Umbilical cord (tissue), 2 donors: ENCODE data around the gene SOS1. TPM values are rescaled to one million over a fixed set of nuclear protein-coding genes. Genes with fewer than 3 reads are reported as not detected.
"Not testable (repeated sequence)": the region's sequence is repeated elsewhere in the genome, so short reads cannot be mapped to it uniquely, and the experiment has no call there.

ENCODE experiments used
- DNase-seq: peaks from one replicate; pipeline ENCODE4 v3.0.0-alpha.2; 2015; ENCODE audit warnings: low spot score
- total RNA-seq: library from RNA; depleted of rRNA; stranded (reverse); fragments of >200 nt; gene quantifications from one replicate; pipeline ENCODE4 v1.2.3, GENCODE V29; 2014; ENCODE audit warnings: low replicate concordance; ENCODE audit not compliant: insufficient read depth

The SOS1 gene
- total RNA-seq, 1 donor from 2014 or later: 27.9 TPM

DNA sequence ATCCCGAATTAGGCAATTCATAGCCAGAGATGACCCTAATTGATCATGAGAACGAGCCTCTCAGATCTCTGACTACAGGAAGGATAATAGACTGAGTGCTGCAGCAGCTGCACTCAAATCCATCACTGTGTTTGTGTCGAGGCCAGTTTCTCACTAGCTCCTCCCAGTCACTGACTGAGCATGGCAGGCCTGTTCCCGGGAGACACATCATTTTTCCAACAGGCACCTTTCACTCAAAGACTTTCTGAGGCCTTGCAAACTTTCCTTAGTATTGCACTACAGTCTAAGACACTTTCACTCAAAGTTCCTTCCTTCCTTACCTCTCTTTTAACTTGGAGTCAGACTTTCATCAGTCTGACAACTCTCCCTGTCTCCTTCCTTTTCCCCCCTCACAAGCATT, 13.7 kb downstream of the SOS1 start:
- DNase-seq: peak; percentile 10

DNA sequence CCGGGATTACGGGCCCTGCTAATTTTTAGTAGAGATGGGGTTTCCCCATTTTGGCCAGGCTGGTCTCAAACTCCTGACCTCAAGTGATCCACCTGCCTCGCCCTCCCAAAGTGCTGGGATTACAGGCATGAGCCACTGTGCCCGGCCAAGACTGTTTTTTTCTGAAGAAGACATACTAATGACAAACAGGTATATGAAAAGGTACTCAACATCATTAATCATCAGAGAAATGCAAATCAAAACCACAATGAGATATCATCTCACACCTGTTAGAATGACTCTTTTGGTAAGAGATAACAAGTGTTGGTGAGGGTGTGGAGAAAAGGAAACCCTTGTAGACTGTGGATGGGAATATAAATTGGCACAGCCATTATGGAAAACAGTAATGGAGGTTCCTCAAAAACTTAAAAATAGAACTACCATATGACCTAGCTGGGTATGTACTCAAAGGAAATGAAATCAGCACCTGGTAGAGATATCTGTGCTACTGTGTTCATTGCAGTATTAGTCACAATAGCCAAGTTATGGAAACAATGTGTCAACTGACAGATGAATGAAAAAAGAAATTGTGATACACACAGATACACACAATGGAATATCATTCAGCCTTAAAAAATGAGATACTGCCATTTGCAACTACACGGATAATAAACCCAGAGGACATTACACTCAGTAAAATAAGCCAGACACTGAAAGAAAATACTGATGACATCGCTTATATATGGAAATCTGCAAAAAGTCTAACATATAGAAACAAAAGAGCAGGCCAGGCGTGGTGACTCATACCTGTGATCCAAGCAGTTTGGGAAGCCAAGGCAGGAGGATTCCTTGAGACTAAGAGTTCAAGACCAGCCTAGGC, 20.8 kb downstream of the SOS1 start:
- DNase-seq: no peak

DNA sequence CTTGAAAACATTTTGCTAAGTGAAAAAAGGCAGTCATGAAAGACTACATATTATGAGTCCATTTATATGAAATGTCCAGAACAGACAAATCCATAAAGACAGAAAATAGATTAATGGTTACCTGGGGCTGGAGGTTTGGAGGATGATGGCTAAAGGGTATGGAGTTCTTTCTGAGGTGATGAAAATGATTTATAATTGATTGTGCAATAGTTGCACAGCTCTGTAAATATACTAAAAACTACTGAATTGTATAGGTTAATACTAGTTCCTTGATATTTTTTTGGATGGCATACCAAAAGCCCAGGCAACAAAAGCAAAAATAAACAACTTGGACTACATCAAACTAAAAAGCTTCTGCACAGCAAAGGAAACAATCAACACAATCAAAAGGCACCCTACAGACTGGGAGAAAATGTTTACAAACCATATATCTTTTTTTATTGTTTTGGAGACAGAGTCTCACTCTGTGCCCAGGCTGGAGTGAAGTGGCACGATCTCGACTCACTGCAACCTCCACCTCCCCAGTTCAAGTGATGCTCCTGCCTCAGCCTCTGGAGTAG, 21.5 kb downstream of the SOS1 start:
- no peak for DNase-seq

DNA sequence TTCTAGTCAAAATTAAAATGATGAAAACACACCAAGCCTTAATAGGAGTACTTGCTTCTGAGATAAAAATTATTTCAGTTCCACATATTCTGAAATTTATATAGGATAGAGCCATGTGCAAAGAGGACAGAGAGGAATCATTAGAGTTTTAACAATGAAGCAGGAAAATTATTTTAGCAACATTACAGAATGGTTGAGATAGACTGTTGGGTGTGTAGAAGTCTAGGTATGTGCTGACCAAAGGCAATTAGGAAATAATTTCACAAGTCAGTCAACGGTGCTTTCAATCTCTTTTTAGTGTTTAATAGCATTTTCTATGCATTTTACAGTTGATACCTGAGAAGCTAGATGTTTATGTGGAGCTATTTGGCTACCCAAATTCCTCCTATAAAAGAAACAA, 25.2 kb downstream of the SOS1 start:
- DNase-seq: no peak

DNA sequence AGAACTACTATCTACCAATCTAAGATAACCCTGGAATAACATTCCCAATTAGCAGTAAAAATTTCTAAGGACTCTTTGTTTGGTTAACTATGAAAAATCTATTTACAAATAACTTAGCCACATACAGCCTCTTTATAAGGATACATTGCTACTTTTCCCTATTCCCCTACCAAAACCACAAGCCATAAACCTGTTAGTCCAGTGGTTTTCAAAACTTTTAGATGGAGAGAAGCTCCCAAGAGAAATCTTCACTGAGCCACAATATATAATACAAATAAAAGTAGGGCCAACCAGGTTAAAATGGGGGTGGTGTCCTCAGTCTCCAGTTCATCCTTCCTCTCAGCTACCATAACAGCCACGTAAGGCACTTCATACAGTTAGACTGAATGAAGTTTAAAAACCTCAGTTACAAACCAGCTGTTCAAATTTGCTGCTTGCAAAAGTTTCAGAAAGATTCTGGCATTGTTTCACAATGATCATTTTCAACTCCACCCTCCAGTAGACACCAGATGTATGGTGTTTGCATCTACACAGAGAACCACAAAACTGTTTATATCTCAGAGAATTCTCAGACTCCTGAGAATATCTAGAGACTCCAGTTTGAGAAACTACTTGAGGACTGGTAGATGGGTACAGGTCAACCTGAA, 26.0 kb downstream of the SOS1 start:
- peak; percentile 66 for DNase-seq

DNA sequence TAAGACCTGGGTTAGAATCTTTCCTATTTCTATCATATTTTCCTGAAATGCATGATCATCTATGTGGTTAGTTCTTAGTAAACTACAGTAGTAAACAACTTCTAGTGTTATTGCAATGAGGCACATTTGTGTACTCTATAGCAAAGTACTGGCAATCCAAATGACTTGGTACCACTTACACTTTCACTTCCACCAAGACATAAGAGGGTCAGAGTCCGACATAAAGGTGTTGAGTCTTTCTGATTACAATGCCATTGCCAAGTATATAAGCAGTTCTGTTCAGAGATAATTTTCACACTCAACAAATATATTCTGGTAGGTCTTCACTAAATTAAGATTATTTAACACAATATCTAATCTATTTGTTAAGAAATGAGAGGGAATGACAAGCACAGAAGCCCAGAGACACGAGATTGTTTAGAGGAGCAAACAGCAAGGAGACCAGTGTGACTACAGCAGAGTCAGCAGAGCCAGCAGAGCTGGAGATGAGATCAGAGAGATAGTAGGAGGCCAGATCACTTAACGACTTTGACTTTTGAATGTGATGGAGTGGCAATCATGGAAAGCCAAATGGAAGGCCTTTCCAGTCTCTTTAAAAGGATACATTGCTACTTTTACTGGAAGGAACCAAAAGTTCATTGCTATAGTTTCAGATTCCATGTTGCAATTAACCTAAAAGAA, 27.5 kb downstream of the SOS1 start:
- no peak for DNase-seq

DNA sequence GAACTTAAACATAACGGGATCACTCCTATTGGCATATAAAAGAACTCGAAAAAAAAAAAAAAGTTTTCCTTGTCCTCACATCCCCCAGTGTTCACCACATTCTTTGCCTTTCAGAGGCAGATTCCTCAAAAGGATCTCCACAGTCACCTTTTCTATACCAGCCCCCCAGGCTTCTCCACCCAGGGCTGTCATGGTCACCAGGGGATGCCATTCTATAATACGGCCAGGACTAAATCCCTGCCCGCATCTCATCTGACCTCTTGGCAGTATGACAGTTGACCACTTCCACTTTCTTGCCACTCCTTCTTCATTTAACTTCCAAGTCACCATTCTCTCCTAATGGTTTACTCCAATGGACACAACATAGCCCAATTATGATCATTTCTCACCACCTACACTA, 29.3 kb downstream of the SOS1 start:
- no peak for DNase-seq

DNA sequence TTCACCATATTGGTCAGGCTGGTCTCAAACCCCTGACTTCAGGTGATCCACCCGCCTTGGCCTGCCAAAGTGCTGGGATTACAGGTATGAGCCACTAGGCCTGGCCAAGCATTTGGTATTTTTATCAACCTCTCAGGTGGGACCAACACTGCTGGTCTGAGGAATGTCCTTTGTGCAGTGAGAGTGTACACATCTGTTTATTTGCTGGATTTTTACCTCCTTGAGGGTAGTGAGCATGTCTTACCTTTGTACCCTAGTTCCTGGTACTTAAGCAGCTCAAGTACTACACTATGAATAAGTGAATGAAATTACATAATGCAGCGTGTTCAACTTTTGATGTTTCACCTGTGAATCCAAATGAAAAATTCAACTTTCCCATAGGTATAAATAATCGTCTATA, 29.8 kb downstream of the SOS1 start:
- no peak for DNase-seq

DNA sequence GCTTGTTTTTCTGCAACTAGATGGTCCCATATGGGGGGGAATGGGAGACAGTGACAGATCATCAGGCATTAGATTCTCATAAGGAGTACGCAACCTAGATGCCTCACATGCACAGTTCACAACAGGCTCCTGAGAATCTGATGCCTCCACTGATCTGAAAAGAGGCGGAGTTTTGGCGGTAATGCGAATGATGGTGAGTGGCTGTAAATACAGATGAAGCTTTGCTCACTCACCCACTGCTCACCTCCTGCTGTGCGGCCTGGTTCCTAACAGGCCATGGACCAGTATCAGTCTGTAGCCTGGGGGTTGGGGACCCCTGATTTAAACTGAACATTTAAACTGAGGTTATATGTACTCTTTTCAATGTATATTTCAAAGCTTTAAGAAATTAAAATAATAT, 40.7 kb downstream of the SOS1 start:
- no peak for DNase-seq

DNA sequence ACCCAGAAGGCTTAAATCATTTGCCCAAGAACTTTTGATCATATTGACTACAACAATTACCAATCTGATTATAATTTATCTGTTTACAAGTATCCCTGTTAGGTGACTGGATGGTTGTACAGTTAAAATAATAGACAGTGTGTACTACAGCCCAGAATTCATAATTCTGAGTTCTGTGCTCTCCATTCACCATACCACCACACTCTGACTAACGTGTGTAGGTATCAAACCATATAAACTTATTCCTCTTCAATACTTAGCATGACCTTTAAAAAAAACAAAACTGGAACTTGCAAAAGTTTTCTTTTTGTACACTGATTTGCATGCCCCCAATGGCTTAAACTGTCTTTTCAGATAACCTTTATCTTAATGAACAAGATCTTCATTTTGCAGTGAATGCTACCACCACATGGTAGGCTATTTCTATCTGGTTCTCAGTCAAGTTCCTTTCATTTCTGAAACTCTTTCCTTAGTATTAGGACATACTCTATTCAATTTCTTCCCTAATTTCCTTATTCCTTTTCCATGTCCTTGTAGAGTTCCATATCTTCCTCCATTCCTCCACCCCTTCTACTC, 50.9 kb downstream of the SOS1 start:
- no peak for DNase-seq

DNA sequence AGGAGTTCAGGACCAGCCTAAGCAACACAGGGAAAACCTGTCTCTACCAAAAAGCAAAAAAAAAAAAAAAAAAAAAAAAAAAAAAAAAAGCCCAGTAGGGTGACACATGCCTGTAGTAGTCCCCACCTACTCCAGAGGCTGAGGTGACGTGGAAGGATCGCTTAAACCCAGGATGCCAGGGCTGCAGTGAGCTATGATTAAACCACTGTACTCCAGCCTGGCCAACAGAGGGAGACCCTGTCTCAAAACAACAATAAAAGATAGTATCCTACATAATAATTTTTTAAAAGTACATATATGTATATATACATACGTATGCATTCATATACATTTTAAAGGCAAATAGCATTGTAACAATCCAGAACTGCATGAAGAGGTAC, 51.7 kb downstream of the SOS1 start:
- DNase-seq: peak; percentile 7

DNA sequence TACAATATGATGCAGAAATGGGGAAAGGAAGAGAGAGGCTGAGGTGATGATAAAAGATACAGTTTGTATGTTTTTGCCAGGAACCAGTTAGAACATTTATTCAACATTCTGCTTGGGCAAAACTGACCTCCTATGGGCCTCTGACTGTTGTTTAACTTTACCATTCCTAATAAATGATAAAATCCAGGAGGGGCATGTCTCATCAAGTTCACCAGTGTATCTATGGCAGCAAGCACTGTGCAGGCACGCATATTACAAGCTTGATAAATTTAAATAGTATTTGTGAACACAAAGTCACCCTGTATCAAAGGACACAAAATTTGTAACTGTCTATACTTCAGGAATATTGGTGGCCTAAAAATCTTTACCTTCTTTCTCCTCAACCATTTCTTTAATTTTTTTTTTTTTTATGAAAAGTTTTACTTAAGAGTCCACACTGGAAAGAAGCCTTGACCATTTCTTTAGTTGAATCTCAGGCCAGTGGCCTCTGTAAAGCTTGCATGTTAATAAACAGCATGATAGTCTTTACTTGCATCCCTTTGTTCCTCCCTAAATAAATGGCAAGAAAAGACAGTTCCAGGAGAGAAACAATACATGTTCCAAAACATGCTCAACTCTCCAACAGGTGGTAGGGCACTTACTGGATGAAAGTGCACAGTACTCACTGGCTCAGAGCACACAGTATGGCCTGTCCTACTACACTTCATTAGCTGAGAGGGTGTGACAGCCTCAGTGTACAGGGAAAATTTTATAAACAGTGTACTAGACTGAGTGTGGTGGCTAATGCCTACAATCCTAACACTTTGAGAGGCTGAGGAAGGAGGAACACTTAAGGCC, 52.3 kb downstream of the SOS1 start:
- DNase-seq: peak; percentile 26

DNA sequence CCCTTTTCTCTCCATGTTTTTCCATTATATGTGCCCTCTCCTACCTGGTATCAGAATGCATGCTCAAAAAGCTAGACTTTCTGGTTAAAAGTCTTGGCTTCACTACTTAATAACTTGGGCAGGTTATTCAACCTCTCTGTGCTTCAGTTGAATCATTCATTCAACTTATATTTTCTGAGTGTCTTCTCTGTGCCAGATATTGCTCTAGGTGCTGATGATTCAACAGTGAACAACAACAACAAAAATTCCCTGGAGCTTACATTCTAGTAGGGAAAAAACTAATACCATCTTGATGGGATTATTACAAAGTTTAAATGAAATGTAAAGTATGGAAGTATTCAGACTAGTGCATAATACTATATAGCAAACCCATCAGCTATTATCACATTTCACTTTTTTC, 55.2 kb downstream of the SOS1 start:
- DNase-seq: no peak

DNA sequence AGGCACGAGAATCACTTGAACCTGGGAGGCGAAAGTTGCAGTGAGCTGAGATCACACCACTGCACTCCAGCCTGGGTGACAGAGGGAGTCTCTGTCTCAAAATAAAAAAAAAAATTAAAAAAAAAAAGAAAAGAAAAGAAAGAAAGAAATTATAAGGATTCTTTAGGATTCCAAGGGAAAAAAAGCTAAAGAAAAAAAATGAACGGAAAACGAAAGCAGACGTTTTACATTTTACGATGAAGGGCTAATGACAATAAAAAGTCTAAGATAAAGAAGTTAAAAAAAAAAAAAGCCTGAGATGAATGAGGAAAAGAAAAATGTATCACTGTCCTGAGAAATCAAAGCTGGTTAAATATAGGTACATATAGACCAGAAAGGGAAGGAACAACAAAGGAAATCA, 58.5 kb downstream of the SOS1 start:
- DNase-seq: no peak

DNA sequence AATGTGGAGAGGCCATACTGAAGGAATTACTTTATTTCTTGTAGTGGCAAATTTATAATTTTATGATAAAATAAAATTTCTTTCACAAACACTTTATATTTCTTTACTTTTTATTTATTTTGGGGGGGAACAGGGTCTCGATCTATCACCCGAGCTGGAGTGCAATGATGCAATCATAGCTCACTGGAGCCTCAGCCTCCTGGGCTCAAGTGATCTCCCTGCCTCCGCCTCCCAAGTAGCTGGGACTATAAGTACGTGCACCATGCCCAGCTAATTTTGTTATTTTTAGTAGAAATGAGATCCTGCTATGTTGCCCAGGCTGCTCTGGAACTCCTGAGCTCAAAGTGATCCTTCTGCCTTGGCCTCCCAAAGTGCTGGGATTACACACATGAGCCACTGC, 59.6 kb downstream of the SOS1 start:
- DNase-seq: no peak

DNA sequence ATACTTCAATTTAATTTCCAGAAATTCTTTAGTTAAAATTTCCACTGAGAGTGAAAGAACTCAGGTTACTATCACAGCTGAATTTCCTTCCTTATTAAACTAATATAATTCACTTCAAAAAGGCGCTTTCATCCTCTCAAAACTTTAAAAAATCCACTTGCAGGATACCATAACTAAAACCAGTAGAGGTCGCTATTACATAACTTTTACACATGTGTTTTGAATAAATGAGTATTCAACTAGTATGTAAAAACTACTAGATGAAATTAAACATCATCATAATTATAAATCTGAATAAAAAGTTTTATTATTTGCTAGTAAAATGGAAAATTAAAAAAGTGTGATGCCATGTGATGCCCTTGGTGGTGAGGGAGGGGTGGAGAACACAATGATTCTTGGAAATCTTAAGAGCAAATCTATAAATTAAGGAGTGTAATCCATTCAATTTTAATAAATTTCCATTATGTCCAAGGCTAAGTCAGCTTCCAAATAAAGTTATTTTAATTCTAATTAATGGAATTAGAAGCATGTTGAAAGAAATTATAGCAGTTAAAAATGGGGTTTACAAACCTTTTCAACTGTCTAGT, 61.4 kb downstream of the SOS1 start:
- DNase-seq: peak; percentile 49

DNA sequence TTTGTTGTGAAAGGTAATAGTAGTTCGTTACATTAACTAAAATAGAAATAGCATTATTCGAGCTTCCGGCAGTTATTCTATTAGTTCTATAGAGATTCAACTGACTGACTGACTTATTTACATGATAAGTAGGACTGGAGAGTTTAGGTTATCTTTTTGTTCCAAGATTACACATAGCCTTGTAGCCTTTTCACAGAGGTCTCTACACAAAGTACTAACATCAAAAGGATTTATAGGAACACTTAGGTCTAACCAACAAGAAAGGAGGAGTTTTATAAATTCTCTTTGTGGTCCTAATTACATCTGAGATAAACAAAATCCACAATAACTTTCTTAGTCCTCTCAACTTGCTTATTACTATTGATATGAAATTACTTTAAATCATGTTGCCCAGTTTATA, 62.8 kb downstream of the SOS1 start:
- no peak for DNase-seq

DNA sequence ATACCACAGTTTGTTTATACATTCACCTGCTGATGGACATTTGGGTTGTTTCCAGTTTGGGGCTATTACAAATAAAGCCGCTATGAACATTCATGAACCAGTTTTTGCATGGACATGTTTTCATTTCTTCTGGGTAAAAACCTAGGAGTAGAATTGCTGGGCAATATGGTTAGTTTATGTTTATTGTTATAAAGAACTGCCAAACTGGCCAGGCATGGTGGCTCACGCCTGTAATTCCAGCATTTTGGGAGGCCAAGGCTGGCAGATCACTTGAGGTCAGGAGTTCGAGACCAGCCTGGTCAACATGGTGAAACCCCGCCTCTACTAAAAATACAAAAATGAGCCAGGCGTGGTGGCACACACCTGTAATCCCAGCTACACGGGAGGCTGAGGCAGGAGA, 68.2 kb downstream of the SOS1 start:
- DNase-seq: not testable (repeated sequence)

DNA sequence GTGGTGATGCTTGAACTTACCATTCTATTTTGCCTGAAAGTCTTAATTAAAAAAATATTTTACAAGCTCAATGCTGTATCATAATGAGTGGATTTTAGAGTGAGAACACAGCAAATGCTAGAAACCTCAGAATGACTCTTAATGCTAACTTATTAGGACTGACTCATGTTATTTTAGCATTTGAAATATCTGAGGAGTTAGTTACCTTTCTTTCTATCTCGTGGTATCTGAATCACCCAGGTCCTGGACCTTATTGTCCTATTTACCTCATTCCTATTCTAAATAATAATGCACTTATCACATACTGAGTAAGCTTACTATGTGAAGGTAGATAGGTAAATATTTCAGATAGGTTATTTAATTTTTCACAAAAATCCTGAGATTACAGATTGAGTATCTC, 70.7 kb downstream of the SOS1 start:
- DNase-seq: no peak

DNA sequence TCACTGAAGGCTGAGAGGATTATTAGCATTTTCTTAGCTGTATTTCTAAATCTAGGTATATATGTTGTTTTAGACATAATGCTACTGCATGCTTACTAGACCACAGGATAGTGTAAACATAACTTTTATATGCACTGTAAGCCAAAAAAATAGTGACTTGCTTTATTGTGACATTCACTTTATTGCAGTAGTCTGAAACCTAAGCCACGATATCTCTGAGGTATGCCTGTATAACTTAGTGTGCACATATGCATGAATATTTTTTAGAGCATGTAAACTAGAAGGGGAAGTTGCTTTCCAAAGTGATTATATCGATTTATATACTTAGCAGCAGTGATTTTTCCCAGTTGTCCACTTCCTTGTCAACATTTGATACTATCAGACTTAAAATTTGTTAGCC, 81.8 kb downstream of the SOS1 start:
- DNase-seq: no peak

DNA sequence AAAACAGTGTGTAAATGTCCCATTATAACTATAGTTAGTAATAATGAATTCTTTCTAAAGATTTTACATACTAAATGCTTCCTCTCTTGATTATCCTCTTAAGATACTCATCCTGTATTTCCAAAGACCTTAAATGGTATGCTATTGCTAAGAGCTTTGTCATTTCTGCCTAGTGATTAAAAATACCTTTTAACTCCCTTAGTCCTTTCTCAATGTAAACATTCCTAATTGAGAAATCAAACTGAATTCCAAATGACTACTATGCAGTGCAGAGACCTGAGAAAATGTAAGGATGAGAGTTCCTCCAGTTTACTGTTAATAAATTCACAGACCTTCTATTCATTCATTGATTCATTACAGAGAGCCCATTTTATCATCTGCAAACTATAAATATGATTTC, 86.9 kb downstream of the SOS1 start:
- no peak for DNase-seq
